OCI-LY7 (cell line): ENCODE measurements around the gene JPT2.

Experiments
- CTCF ChIP-seq: fragments of 200-600 bp; sonication (generic); conservative IDR thresholded peaks from 2 replicates; pipeline ENCODE4 v1.5.1; 2014; ENCODE audit warnings: mild to moderate bottlenecking, antibody characterized with exemption, low read length, moderate library complexity, mixed read lengths
- EZH2phosphoT487 ChIP-seq: fragments of 200-600 bp; sonication (generic); IDR thresholded peaks from 2 replicates; pipeline ENCODE4 v1.6.1; 2018; ENCODE audit warnings: low read depth, borderline replicate concordance, mild to moderate bottlenecking, mixed run types, antibody characterized with exemption, low read length, moderate library complexity, mixed read lengths

- TF ChIP-seq CTCF (no peak), EZH2phosphoT487 (no peak)
These were observed 30.2 kb upstream of the JPT2 start for GRCh38 chr16:1647856-1648255.
